HCT116 (cell line): Measurements from ENCODE around the gene RGS6. TPM values are rescaled to one million over a fixed set of nuclear protein-coding genes. Genes with fewer than 3 reads are reported as not detected.

Experiments
- ATAC-seq: fragments of 200-7000 bp; cut with Tn5 transposase; 2 replicates; pipeline ENCODE4 v1.9.1; 2020; ENCODE audit warnings: mild to moderate bottlenecking, moderate library complexity
- BruUV-seq: library from RNA; stranded (reverse); fragments of 400-500 nt; replicated peaks from 2 replicates; lab custom pipeline; 2021; lab: Mats Ljungman, UMichigan
- CTCF ChIA-PET: fragments of 300-600 bp; sonication (Branson Sonifier 250); formaldehyde crosslinking; loops from one replicate; lab custom pipeline; 2021; ENCODE audit warnings: antibody characterized with exemption; lab: Charles Lee
- POLR2A ChIA-PET: fragments of 300-600, 350-600 bp; sonication (Branson Sonifier 250); formaldehyde crosslinking; loops from one replicate; lab custom pipeline; 2021; ENCODE audit warnings: antibody characterized with exemption; lab: Charles Lee
- RAD21 ChIA-PET, 2 experiments: fragments of 300-600 bp; sonication (Branson Sonifier 250); formaldehyde crosslinking; loops; one replicate each; lab custom pipeline; 2023; ENCODE audit warnings: low total read pairs in 2 of 2; ENCODE audit not compliant: uncharacterized antibody in 2 of 2, unreplicated experiment in 2 of 2, low non-redundant PET in 1 of 2; lab: Charles Lee
- DNase-seq: peaks from one replicate; pipeline ENCODE4 v3.0.0-alpha.2; 2010; ENCODE audit warnings: low read depth, low spot score
- H2AFZ ChIP-seq: fragments of 200-600 bp; shearing (Covaris generic), sonication (generic); 2 replicates; pipeline ENCODE4 v1.6.1; 2017; ENCODE audit warnings: low read depth, mixed run types, mixed read lengths, antibody characterized with exemption, low read length; ENCODE audit not compliant: poor library complexity, severe bottlenecking
- H3K27ac ChIP-seq: 2 replicates; pipeline ENCODE4 v1.5.1; 2012; ENCODE audit warnings: low read depth, low read length
- H3K27me3 ChIP-seq: fragments of 200-600 bp; sonication (generic); 2 replicates; pipeline ENCODE4 v1.6.1; 2016; ENCODE audit warnings: mixed run types, low read length, mixed read lengths; ENCODE audit not compliant: insufficient read depth
- H3K36me3 ChIP-seq, 2 experiments: fragments of 200-500 bp in 1 of 2; fragments of 200-600 bp in 1 of 2; sonication (Bioruptor generic) in 1 of 2; sonication (generic) in 1 of 2; 2 replicates each; pipeline versions ENCODE4 v1.5.1 to v1.6.1; 2014 to 2016; ENCODE audit warnings: low read length in 2 of 2, inconsistent platforms in 1 of 2, mixed read lengths in 1 of 2, mixed run types in 1 of 2; ENCODE audit not compliant: insufficient read depth in 2 of 2, control insufficient read depth in 1 of 2
- H3K4me1 ChIP-seq, 2 experiments: fragments of 200-600 bp in 1 of 2; sonication (generic) in 1 of 2; 2 replicates each; pipeline versions ENCODE4 v1.5.1 to v1.6.1; 2012 to 2017; ENCODE audit warnings: low read length in 2 of 2, inconsistent platforms in 1 of 2, mild to moderate bottlenecking in 1 of 2, mixed read lengths in 1 of 2, mixed run types in 1 of 2, moderate library complexity in 1 of 2; ENCODE audit not compliant: insufficient read depth in 2 of 2, control insufficient read depth in 1 of 2
- H3K4me2 ChIP-seq: fragments of 200-600 bp; sonication (generic); 2 replicates; pipeline ENCODE4 v1.6.1; 2017; ENCODE audit warnings: mixed run types, low read length, mixed read lengths
- H3K4me3 ChIP-seq, 2 experiments: fragments of 200-600 bp in 1 of 2; sonication (generic) in 1 of 2; replicated peaks in 1 of 2; 2 replicates each; pipeline ENCODE4 v1.5.1; 2011 to 2016; ENCODE audit warnings: low read length in 2 of 2, control low read depth in 1 of 2, low read depth in 1 of 2, mild to moderate bottlenecking in 1 of 2, mixed read lengths in 1 of 2, mixed run types in 1 of 2
- H3K79me2 ChIP-seq: fragments of 200-600 bp; sonication (generic); 2 replicates; pipeline ENCODE4 v1.6.1; 2017; ENCODE audit warnings: mild to moderate bottlenecking, mixed run types, low read length, moderate library complexity, mixed read lengths; ENCODE audit not compliant: insufficient read depth
- H3K9ac ChIP-seq: fragments of 200-600 bp; sonication (generic); 2 replicates; pipeline ENCODE4 v1.6.1; 2016; ENCODE audit warnings: low read length, mixed read lengths
- H3K9me2 ChIP-seq: fragments of 200-600 bp; sonication (generic), shearing (Covaris generic); 2 replicates; pipeline ENCODE4 v1.6.1; 2017; ENCODE audit warnings: mixed run types, mild to moderate bottlenecking, moderate library complexity; ENCODE audit not compliant: insufficient read depth
- H3K9me3 ChIP-seq, 2 experiments: fragments of 200-500 bp in 1 of 2; fragments of 200-600 bp in 1 of 2; sonication (Bioruptor generic) in 1 of 2; sonication (generic) in 1 of 2; 2 replicates each; pipeline ENCODE4 v1.6.1; 2014 to 2017; ENCODE audit warnings: low read length in 2 of 2, mixed read lengths in 2 of 2, inconsistent platforms in 1 of 2, low read depth in 1 of 2, mild to moderate bottlenecking in 1 of 2, mixed run types in 1 of 2, moderate library complexity in 1 of 2; ENCODE audit not compliant: control insufficient read depth in 1 of 2, insufficient read depth in 1 of 2
- H4K20me1 ChIP-seq: fragments of 200-600 bp; sonication (generic), shearing (Covaris generic); 2 replicates; pipeline ENCODE4 v1.6.1; 2017; ENCODE audit warnings: mixed run types, mild to moderate bottlenecking, moderate library complexity; ENCODE audit not compliant: insufficient read depth
- ATF3 ChIP-seq: IDR thresholded peaks from 2 replicates; pipeline ENCODE4 v1.6.1; 2012
- CBX3 ChIP-seq: IDR thresholded peaks from 2 replicates; pipeline ENCODE4 v1.6.1; 2012; ENCODE audit warnings: low read depth
- CTCF ChIP-seq, 3 experiments: fragments of 200-600 bp in 1 of 3; sonication (generic) in 1 of 3; IDR thresholded peaks in 2 of 3; conservative IDR thresholded peaks in 1 of 3; 2 replicates each; pipeline ENCODE4 v1.5.1; 2012 to 2017; ENCODE audit warnings: low read depth in 2 of 3, low read length in 2 of 3, antibody characterized with exemption in 1 of 3, borderline replicate concordance in 1 of 3, control low read depth in 1 of 3, mild to moderate bottlenecking in 1 of 3, mixed read lengths in 1 of 3, mixed run types in 1 of 3, moderate library complexity in 1 of 3; ENCODE audit not compliant: insufficient read depth in 1 of 3
- EGR1 ChIP-seq: IDR thresholded peaks from 2 replicates; pipeline ENCODE4 v1.6.1; 2012; ENCODE audit warnings: low read depth
- EZH2 ChIP-seq: fragments of 200-600 bp; sonication (generic); IDR thresholded peaks from 2 replicates; pipeline ENCODE4 v1.6.1; 2017; ENCODE audit warnings: antibody characterized with exemption, mixed run types
- EZH2phosphoT487 ChIP-seq: fragments of 200-600 bp; IDR thresholded peaks from 2 replicates; pipeline ENCODE4 v1.6.1; 2018; ENCODE audit warnings: antibody characterized with exemption, borderline replicate concordance
- FOSL1 ChIP-seq: IDR thresholded peaks from 2 replicates; pipeline ENCODE4 v1.6.1; 2012; ENCODE audit warnings: low read depth
- JUND ChIP-seq: IDR thresholded peaks from 2 replicates; pipeline ENCODE4 v1.6.1; 2012
- MAX ChIP-seq: IDR thresholded peaks from 2 replicates; pipeline ENCODE4 v1.6.1; 2012
- POLR2A ChIP-seq: IDR thresholded peaks from 2 replicates; pipeline ENCODE4 v1.7.0; 2011; ENCODE audit warnings: borderline replicate concordance; ENCODE audit not compliant: insufficient read depth, insufficient read length; ENCODE audit errors: extremely low read depth
- POLR2AphosphoS5 ChIP-seq: IDR thresholded peaks from 2 replicates; pipeline ENCODE4 v1.6.1; 2011; ENCODE audit warnings: mild to moderate bottlenecking, low read depth, low read length, moderate library complexity
- REST ChIP-seq: IDR thresholded peaks from 2 replicates; pipeline ENCODE4 v1.6.1; 2012; ENCODE audit warnings: low read depth
- SIN3A ChIP-seq: IDR thresholded peaks from 2 replicates; pipeline ENCODE4 v1.6.1; 2012; ENCODE audit warnings: low read depth
- SP1 ChIP-seq: IDR thresholded peaks from 2 replicates; pipeline ENCODE4 v1.6.1; 2012; ENCODE audit warnings: low read depth
- SRF ChIP-seq: IDR thresholded peaks from 2 replicates; pipeline ENCODE4 v1.6.1; 2012; ENCODE audit warnings: low read depth
- TCF7L2 ChIP-seq: IDR thresholded peaks from 2 replicates; pipeline ENCODE4 v1.7.0; 2011; ENCODE audit warnings: borderline replicate concordance, inconsistent platforms; ENCODE audit not compliant: insufficient read depth, insufficient read length; ENCODE audit errors: extremely low read depth
- YY1 ChIP-seq: IDR thresholded peaks from 2 replicates; pipeline ENCODE4 v1.6.1; 2011; ENCODE audit warnings: low read length, low read depth, moderate library complexity, mild to moderate bottlenecking; ENCODE audit not compliant: insufficient replicate concordance; ENCODE audit errors: extremely low read depth
- ZBTB33 ChIP-seq: IDR thresholded peaks from 2 replicates; pipeline ENCODE4 v1.6.1; 2011; ENCODE audit warnings: mild to moderate bottlenecking, low read length, moderate library complexity; ENCODE audit not compliant: insufficient replicate concordance; ENCODE audit errors: extremely low read depth
- ZFX ChIP-seq: fragments of 450-650 bp; IDR thresholded peaks from 2 replicates; pipeline ENCODE4 v1.6.1; 2017
- intact Hi-C: fragments of 100-400 bp; cut with micrococcal nuclease; formaldehyde crosslinking; loops from 2 replicates; pipeline ENCODE4 v1.10.0; 2022
- total RNA-seq: library from RNA; stranded (reverse); gene quantifications from one replicate; pipeline ENCODE4 v1.2.1, GENCODE V29; 2021; ENCODE audit not compliant: unreplicated experiment

The RGS6 gene
- total RNA-seq, 1 experiment from 2014 or later = 4.7 TPM

GRCh38 chr14:72183631-72184030, 251.4 kb downstream of the RGS6 start:
- Histone ChIP-seq H3K9me2 (no peaks in the 10 kb centered on the region), H3K4me1 (no peaks in the 10 kb centered on the region), H3K27me3 (no peaks in the 10 kb centered on the region), H2AFZ (no peak overlapping the region), H3K36me3 (no peaks in the 10 kb centered on the region), H3K27ac (no peak overlapping the region), H3K4me2 (no peak overlapping the region), H3K9me3 (no peaks in the 10 kb centered on the region), H3K9ac (no peak overlapping the region), H3K79me2 (no peaks in the 10 kb centered on the region), H4K20me1 (no peaks in the 10 kb centered on the region), H3K4me3 (no peak overlapping the region)
- TF ChIP-seq CBX3 (no peak), ZBTB33 (no peak), FOSL1 (no peak), YY1 (no peak), POLR2AphosphoS5 (no peak), ZFX (no peak), EZH2phosphoT487 (no peak), CTCF (IDR thresholded peaks at IDR 0.05 in 2 of 3, conservative IDR thresholded peaks at IDR 0.05 in 1 of 3; ENCODE audit: borderline replicate concordance in 1 of 3, insufficient read depth in 1 of 3, low read depth in 2 of 3, low read length in 2 of 3) (no peak), SRF (no peak), TCF7L2 (no peak), MAX (no peak), JUND (no peak), EGR1 (no peak), SIN3A (no peak), REST (no peak), SP1 (no peak), POLR2A (no peak), ATF3 (no peak), EZH2 (no peak)
- no peak for ATAC-seq
- CTCF ChIA-PET = no interaction called here
- no peak for DNase-seq
- BruUV-seq = no TSS peak
- POLR2A ChIA-PET = no interaction called here
- RAD21 ChIA-PET = no interaction called here
- intact Hi-C loops = no loop called here
